H1 (cell line): ENCODE measurements around the gene MYOZ2. TPM values are rescaled to one million over a fixed set of nuclear protein-coding genes. Genes with fewer than 3 reads are reported as not detected.

Source experiments
- CTBP2 ChIP-seq: IDR thresholded peaks from 2 replicates; pipeline ENCODE4 v1.7.0; 2011; ENCODE audit warnings: borderline replicate concordance, mild to moderate bottlenecking, moderate library complexity, mixed read lengths, low read length; ENCODE audit not compliant: insufficient read depth, insufficient read length
- CTCF ChIP-seq, 3 experiments: IDR thresholded peaks; 1 replicate in 2 of 3; 2 replicates in 1 of 3; pipeline versions ENCODE4 v1.5.1 to v1.6.1; 2011; ENCODE audit warnings: low read length in 3 of 3, mild to moderate bottlenecking in 3 of 3, inconsistent platforms in 2 of 3, low read depth in 1 of 3, moderate library complexity in 1 of 3; ENCODE audit not compliant: insufficient read depth in 1 of 3; ENCODE audit errors: control extremely low read depth in 1 of 3
- polyA plus RNA-seq, 7 experiments: library from polyadenylated mRNA; depleted of rRNA in 3 of 7; stranded (reverse) in 5 of 7; unstranded in 2 of 7; fragments of >200 nt in 5 of 7; fragments of 200-250 nt in 2 of 7; gene quantifications; 1 replicate in 5 of 7; 2 replicates in 1 of 7; 4 replicates in 1 of 7; pipeline versions ENCODE4 v1.2.1 to v1.2.3, GENCODE V29; 2011 to 2013; ENCODE audit warnings: missing spikeins in 2 of 7, mixed read lengths in 2 of 7
- total RNA-seq: library from RNA; stranded (reverse); fragmentation: NEBNext Ultra II Directional; extraction: Animal tissue kit (Norgen Biotek cat#: 25700); gene quantifications from 2 replicates; pipeline ENCODE4 v1.2.1, GENCODE V29; 2021
- TF ChIP-seq, protein P1 (sequence below): IDR thresholded peaks from 2 replicates; pipeline ENCODE4 v1.6.1; 2012; ENCODE audit warnings: inconsistent platforms

The MYOZ2 gene
- total and polyA plus RNA-seq, 2 of the 8 experiments (the other 6 are each of a cell fraction or from before 2014, with no cell fraction given) = not detected

DNA sequence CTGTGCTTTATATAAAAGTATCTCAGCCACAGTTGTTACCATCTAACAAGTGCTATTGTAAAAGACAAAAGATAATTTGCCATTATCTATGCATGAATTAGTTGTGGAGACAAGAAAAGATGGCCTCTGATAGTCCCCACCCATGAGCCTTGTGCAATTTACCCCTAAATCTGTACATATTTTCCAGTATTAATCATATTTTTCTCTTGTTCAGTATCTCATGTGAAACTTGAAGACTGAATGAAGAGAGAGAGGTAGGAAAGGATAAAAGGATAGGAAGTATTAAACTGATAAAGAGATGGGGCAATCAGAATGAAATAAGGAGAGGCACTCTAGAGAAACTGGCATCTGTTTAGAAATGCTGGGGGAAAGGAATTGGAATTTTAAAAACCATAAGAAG lies 3.7 kb downstream of the MYOZ2 start (continued):
- TF ChIP-seq CTCF (IDR thresholded peaks at IDR 0.05; ENCODE audit: control extremely low read depth in 1 of 3, insufficient read depth in 1 of 3, low read depth in 1 of 3, low read length in 3 of 3) (no peak), CTBP2 (no peak)
- TF ChIP-seq, protein P1, sequence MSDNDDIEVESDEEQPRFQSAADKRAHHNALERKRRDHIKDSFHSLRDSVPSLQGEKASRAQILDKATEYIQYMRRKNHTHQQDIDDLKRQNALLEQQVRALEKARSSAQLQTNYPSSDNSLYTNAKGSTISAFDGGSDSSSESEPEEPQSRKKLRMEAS = no peak
- TF ChIP-seq, all 59 proteins: peak for 0
